GM12891 (cell line): Measurements from ENCODE around the gene PGBD5.

Experiments
- PAX5 ChIP-seq: IDR thresholded peaks from 2 replicates; pipeline ENCODE4 v1.6.1; 2011; ENCODE audit warnings: low read length, moderate library complexity, mild to moderate bottlenecking; ENCODE audit not compliant: insufficient read depth, severe bottlenecking
- POLR2A ChIP-seq: IDR thresholded peaks from 2 replicates; pipeline ENCODE4 v1.6.1; 2011; ENCODE audit warnings: low read depth, low read length, control low read depth
- POLR2AphosphoS5 ChIP-seq: IDR thresholded peaks from 2 replicates; pipeline ENCODE4 v1.6.1; 2011; ENCODE audit warnings: low read depth, low read length, control low read depth
- POU2F2 ChIP-seq: IDR thresholded peaks from 2 replicates; pipeline ENCODE4 v1.6.1; 2011; ENCODE audit warnings: low read depth, mild to moderate bottlenecking, control low read depth, low read length, moderate library complexity
- SPI1 ChIP-seq: IDR thresholded peaks from 2 replicates; pipeline ENCODE4 v1.6.1; 2011; ENCODE audit warnings: low read depth, low read length, control low read depth
- TAF1 ChIP-seq: IDR thresholded peaks from 2 replicates; pipeline ENCODE4 v1.6.1; 2011; ENCODE audit warnings: low read depth, low read length, control low read depth

- TF ChIP-seq TAF1 (no peak), POLR2A (no peak), POLR2AphosphoS5 (no peak), POU2F2 (no peak), SPI1 (no peak), PAX5 (no peak)
Observed at GRCh38 chr1:230430499-230430898, 4.4 kb upstream of the PGBD5 start.
